NCI-H128 (cell line): Measurements from ENCODE around the gene OR10C1.

Source experiments
- DNase-seq: peaks from one replicate; lab custom pipeline; 2025; ENCODE audit not compliant: unreplicated experiment; lab: John Stamatoyannopoulos, UW

OR10C1 gene

DNA sequence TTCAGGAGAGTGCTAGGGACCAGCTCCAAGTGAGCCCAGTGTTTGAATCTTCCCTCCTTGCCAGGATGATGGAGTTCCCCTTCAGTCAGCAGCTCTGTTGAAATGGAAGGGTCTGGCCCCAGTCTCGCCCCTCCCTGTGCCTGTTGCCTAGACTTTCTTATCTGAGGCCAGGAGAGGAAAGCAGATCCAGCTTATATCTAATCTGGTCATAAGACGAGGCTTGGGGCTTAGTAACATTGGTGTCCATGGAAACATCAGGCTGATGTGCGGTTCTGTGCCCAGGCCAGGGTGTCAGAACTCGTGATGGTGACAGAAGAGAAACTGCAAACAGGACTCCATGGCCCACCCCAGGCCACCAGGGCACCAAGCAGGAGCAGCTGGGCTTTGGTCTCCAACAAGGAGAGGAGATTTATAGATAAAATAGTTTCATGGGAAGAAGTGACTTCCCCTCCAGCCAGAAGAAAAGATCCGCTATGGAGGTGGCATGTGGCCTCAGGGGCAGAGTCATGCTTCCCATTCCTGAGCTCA is 38.9 kb downstream of the OR10C1 start:
- no peak for DNase-seq

- DNase-seq: no peak
Observed at GRCh38 chr6:29478740-29479139, 39.6 kb downstream of the OR10C1 start.

DNA sequence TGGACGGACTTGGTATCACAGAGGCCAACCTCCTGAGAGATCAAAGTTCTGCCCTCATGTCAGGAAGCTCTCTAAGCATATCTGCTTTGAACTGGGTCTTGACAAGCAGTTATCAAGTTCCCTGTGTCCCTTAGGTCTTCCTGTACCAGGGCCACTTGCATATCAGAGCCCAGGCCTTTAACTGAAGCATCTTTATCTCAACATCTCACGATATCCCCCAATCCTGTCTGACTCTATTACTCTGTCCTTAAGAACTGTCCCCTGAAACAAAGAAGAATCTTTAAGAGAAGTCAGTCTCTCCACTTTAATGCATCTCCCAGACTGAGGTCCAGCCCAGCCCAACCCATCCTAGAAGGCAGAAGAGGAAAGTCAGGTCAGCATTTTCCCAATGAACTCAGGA is 40.5 kb downstream of the OR10C1 start:
- no peak for DNase-seq

DNA sequence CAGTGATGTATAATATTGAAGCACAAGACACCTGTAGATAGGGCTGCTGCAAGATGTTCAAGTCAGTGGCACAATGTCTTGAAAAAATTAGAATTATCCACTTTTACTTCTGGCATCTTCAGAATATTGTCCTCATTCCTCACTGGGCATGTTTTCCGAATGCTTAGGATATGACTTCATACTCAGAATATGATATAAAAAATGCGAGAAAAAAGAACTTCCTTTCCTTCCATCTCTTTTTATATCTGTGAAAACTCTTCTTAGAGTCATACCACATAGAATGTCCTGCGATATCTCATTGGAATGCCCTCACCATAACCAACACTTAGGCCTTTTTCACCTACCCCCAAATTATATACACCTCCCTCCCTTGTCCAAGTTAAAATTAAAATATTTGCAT is 44.1 kb downstream of the OR10C1 start:
- DNase-seq: no peak

- DNase-seq: no peak
Observed at GRCh38 chr6:29483735-29484134, 44.6 kb downstream of the OR10C1 start.

GRCh38 chr6:29486577-29486976 is 47.5 kb downstream of the OR10C1 start:
- no peak for DNase-seq

- no peak for DNase-seq
Observed at GRCh38 chr6:29487131-29487530, 48.0 kb downstream of the OR10C1 start.

DNA sequence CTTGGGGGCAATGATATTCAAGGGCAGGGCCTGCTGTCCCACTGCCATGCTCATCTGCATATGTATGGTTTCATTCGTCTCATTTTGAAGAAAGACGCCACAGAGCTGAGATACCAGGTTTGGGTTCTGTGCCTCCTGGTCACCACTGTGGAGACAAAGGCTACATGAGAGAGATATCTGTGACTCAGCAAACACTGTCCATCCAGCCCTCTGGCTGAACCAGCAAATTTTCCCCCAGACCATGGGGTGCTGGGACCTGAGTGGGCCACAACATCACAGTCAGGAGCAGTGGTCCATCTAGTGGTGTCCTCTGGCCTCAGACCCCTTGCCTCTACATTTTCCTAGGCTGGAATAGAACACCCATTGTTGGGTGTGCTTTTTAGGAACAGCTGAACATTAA is 48.6 kb downstream of the OR10C1 start, which contains the start of gene MAS1L:
MAS1L (minus strand) TSS at position 297 of the 400 bp plus-strand sequence; CDS start at position 243, 54 bp downstream.
- DNase-seq: no peak

DNA sequence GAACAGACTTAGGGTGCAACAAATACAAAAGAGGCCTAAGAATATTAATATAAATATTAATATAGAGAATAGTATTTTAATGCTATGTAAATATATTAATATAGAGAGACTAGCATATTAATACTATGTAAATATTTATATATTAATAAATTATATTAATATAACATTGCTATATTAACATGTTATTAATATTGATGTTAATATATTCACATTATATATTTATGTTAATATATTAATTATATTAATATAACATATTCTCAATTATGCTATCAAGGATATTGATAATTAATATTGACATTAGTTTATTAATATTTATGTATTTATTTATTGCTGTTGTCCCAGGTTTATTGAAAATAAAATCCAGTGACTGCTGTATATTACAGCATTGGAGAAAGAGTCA is 49.8 kb downstream of the OR10C1 start:
- DNase-seq: no peak

DNA sequence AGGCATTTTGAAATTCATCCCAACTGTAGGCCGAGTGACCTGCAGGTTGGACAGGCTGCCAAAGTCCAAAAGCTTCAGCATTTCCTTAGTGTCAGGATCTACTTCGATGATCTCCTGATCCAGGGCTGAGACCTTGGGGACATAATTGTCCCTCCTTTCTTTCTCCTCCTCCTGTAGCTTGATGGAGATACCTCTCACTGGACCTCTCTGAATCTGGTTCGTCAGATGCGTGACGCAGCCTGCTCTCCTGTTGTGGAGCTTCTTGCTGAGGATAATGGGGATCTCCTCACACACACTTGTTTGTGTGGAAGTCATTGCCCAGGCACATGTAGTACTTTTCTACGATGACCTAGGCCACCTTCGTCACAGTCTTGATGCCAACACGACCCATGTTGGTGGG is 50.2 kb downstream of the OR10C1 start:
- no peak for DNase-seq

DNA sequence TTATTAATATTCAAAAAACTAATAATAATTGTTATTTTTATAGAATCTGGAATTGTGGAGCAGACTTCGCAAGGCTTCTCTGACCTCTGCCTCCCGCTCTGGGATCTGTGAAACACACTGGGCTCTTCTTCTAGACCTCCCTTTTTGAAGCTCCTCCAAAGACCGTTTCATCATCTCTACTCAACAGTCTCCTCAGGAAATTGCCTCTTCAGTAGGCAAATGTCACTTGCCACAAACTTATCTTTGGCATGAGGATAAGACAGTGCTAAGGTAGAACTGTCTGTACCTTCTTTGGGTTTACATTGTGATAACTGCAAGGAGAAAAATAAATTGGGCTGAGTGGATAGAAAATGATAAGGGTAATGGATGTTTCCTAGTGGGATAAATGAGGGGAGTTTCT is 50.9 kb downstream of the OR10C1 start:
- no peak for DNase-seq

GRCh38 chr6:29490552-29490951 is 51.4 kb downstream of the OR10C1 start:
- DNase-seq: no peak
